Measurements from ENCODE around the gene MTFMT.
"Not testable (repeated sequence)": the region's sequence is repeated elsewhere in the genome, so short reads cannot be mapped to it uniquely, and the experiment has no call there.

The MTFMT gene

DNA sequence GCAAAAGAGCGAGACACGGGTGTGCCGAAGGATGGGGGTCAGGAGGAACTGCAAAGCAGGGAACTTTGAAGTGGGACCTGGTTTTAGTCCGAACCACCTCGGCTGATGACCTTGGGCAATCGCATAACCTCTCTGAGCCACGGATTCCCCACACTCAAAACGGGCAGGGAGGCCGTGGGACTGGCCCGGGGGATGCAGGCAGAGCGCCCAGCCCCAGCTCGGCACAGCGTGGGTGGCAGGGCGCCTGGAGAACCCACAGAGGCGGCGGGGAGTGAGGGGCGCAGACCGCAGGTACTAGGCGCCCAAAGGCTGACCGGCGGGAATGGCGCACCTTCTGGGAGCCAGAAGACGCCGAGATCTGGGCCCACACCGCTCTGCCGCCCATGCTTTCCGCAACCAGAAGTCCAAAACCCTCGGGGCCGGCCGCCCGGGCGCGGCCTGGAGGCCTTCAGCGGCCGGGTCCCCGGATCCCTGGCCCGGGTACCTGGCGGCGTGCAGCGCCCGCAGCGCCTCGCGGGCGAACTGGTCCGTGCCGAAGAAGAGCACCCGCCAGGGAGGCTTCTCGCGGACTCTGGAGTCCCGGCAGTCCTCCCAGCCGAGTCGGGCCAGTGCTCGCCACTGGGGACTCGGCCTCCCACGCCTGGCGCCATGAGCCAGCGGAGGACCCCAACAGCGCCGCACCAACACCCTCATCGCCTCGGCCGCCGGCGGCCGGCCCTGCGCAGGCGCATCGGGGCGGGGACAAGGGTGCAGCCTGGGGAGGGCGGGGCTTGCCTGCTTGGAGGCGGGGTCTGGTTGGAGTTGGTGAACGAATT lies at the start of gene MTFMT:
Gene MTFMT (minus strand): TSS at position 719 of the 815 bp plus-strand sequence. CDS start 26 bp downstream, at position 693.
- peak; percentile 7 for DNase-seq

DNA sequence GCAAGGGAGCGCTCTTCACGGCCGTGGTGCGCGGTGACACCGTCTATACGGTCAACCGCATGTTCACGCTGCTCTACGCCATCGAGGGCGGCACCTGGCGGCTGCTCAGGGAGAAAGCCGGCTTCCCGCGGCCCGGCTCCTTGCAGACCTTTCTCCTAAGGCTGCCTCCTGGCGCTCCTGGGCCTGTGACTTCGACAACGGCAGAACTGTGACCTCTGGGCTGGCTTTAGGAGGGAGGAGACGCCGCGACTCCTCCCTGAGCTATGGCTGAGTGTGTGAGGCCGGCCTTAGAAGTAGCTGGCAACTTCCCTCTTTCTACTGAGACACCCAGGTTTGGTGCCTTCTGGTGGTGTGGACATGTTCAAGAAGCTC lies 48.5 kb upstream of the MTFMT start:
- DNase-seq = no peak

DNA sequence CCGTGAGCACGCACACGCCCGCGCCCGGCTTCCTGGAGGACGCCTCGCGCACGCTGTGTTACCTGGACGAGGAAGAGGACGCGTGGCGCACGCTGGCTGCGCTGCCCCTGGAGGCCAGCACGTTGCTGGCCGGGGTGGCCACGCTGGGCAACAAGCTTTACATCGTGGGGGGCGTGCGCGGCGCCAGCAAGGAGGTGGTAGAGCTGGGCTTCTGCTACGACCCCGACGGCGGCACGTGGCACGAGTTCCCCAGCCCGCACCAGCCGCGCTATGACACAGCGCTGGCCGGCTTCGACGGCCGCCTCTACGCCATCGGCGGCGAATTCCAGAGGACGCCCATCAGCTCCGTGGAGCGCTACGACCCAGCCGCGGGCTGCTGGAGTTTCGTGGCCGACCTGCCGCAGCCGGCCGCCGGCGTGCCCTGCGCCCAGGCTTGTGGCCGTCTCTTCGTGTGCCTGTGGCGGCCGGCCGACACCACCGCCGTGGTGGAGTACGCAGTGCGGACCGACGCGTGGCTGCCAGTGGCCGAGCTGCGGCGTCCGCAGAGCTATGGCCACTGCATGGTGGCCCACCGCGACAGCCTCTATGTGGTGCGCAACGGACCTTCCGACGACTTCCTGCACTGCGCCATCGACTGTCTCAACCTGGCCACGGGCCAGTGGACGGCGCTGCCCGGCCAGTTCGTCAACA lies 48.0 kb upstream of the MTFMT start:
- DNase-seq = no peak

DNA sequence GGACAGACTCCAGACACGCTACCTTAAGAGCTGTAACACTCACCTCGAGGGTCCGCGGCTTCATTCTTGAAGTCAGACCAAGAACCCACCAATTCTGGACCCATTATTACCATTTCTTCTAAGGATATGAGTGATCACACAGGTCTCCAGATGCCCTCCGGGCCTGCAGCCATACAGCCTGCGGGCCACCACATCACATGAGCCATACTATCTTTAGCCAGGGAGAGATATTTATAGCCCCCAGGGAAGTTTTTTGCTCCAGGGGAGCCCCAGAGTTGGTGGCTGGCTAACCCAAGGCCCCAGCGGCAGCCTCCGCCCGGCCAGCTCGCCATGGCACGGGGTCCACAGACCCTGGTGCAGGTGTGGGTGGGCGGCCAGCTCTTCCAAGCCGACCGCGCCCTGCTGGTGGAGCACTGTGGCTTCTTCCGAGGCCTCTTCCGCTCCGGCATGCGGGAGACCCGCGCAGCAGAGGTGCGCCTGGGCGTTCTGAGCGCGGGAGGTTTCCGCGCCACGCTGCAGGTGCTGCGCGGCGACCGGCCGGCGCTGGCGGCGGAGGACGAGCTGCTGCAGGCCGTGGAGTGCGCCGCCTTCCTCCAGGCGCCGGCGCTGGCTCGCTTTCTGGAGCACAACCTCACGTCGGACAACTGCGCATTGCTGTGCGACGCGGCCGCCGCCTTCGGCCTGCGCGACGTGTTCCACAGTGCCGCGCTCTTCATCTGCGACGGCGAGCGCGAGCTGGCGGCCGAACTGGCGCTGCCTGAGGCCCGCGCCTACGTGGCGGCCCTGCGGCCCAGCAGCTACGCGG lies 47.2 kb upstream of the MTFMT start, which contains the start of gene KBTBD13:
Gene KBTBD13 (plus strand): TSS at position 261 of the 805 bp plus-strand sequence. CDS start 70 bp downstream, at position 331.
- no peak for DNase-seq

DNA sequence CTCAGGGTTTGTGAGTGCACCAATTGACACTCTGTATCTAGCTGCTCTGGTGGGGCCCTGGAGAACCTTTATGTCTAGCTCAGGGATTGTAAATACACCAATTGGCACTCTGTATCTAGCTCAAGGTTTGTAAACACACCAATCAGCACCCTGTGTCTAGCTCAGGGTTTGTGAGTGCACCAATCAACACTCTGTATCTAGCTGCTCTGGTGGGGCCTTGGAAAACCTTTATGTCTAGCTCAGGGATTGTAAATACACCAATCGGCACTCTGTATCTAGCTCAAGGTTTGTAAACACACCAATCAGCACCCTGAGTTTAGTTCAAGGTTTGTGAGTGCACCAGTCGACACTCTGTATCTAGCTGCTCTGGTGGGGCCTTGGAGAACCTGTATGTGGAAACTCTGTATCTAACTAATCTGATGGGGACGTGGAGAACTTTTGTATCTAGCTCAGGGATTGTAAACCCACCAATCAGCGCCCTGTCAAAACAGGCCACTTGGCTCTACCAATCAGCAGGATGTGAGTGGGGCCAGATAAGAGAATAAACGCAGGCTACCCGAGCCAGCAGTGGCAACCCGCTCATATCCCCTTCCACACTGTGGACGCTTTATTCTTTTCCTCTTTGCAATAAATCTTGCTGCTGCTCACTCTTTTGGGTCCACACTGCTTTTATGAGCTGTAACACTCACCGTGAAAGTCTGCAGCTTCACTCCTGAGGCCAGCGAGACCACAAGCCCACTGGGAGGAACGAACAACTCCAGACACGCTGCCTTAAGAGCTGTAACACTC lies 46.4 kb upstream of the MTFMT start:
- DNase-seq = not testable (repeated sequence)

DNA sequence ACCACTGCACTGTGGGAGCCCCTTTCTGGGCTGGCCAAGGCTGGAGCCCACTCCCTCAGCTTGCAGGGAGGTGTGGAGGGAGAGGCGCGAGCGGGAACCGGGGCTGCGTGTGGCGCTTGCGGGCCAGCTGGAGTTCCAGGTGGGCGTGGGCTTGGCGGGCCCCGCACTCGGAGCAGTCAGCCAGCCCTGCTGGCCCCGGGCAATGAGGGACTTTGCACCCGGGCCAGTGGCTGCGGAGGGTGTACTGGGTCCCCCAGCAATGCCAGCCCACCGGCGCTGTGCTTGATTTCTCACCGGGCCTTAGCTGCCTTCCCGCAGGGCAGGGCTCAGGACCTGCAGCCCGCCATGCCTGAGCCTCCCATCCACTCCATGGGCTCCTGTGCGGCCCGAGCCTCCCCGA lies 45.5 kb upstream of the MTFMT start:
- not testable (repeated sequence) for DNase-seq

DNA sequence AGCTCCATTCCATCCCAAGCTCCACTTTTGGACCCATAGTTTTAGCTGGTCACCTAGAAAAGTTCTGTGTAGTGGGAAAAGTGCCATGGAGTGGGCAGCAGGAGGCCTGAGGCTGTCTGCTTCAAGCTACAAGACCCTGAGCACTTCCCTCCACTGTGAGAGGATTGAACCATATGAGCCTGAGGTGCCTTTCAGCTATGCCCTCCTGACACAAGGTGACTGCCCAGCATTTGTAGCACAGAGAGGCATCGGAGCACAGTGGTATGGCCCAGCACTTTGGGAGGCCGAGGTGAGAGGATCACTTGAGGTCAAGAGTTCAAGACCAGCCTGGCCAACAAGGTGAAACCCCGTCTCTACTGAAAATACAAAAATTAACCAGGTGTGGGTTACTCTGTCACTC lies 43.2 kb upstream of the MTFMT start:
- no peak for DNase-seq

DNA sequence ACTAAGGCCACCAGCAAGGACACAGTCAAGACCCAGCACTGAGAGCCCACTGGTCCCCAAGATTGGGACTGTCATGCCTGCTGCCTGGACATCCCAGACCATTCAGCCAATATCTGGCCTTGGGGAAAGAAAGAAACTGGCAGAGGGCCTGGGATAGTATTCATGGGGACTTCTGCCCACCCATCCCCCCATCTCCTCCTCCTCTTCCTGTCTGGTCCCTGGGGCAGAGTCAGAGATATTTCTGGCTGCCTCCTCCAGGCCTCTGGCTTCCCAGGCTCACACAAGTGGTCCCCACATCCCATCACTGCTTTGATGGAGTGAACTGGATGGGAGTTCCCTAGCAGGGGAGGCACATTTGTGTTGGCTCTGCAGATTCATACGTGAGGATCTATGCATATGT lies 42.6 kb upstream of the MTFMT start:
- DNase-seq = no peak

DNA sequence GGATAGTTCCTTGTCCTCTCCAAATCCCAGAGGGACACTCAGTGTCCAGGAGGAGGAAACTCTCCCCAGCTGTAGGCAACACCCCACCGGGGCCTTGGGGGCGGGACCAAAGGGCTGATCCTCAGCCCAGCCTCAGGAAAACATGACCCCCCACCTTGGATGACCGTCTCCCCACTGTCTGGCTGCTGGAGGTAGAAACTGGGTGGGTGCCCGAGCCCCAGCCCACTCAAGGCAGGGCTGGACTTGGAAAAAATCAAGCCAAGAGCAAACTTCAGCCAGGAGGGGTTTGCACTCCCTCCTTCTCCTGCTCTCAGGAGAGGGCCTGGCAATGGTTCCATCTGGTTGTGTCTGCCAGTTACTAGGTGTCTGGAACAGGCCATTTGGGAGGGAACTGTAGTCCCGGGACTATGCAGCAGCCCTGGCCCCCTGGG lies 42.0 kb upstream of the MTFMT start:
- DNase-seq = no peak

DNA sequence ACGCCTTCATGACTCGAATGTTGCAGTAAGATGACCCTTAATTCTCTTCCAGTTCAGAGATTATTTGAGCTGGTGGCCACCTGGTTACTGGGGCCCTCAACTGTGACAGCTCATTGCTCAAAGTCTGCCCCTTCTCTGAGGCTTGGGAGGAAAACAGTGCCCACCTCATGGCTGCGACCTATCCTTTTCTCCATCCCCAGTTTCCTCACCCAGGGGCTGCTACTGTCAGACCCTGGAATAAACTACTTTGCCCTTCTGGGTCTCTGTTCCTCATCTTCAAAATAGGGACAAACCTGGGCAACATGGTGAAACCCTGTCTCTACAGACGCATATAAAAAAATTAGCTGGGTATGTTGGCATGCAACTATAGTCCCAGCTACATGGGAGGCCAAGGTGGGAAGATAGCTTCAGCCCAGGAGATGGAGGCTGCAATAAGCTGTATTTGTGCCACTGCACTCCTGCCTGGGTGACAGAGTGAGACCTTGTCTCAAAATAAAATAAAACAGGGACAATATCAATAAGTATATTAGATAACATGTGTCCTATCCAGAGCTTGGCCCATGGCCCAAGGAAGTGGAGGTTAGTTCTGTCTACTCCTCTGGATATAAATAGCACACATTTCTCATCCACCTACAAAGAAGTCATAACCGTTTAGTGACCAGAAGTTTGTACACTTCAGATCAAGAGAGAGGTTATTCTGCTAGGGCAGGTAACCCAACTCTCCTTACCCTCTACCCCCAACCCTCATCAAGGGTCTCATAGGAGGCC lies 40.5 kb upstream of the MTFMT start:
- DNase-seq = no peak

DNA sequence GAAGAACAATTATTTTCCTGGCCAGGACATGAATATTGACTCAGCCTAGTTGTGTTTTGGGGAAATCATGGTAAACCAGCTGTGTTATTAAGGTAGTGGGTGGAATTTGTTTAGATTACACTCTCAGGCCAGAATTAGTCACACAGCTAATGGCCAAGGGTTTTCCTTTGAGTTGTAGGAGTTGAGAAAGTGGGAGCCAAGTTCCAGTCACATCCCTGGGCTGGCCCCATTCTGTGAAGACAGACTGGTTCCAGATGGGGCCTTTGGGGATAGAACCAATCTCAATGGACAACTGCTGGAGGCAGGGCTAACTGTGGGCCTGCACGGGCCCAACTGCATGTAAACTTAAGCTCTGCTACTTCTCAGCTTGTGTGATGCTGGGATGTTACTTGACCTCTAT lies 39.7 kb upstream of the MTFMT start:
- DNase-seq = no peak

DNA sequence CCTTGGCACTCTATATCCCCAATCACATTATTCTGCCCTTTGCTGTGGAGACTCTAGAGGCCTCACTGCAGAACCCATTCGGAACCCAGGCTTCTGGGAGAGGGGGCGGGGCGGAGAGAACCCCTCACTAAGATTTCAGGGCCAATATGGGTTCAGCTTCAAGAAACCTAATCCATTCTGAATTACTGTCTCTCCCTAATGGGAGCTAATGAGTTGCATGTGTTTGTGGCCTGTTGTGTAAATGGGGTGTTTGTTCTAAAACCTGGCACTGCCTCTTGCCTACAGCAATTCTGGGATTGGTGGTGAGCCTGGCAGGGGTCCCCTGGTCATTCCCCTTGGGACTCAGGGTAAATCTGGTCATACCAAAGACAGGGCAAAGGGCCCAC lies 39.0 kb upstream of the MTFMT start:
- DNase-seq = no peak

DNA sequence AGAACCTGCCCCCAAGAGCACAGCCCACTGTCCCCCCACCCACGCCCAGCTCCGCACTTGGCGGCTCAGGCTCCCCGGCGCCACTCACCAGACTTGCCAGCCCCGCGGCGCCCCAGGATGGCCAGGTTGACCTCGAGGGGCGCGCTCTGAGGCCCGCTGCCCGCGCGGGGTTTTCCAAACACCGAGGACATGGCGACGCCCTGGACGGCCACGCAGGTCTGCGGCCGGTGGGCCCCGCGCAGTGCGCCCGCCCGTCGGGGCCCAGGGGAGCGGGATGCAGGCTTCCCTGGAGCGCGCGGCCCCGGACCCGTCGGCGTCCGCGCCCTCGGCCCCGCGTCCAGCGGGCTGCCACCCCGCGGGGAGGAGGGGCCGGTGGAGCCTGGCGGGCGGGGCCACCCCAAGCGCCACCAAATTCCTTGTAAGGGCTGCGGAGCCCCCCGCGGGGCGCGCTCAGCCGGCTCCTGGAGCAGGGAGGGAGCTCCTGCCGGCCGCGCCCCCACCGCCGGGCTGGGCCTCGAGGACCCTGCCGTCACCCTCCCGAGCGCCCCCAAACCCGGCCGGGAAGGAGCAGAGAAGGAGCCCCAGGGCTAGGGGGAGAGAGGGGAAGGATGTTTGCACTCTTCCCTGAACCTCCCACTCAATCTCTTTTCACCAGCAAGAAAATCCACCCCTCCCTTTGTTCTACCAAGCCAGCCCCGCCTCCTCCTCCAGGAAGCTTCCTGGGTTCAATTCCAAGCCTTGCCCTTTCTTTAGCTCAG lies 38.4 kb upstream of the MTFMT start, which contains the start of gene RASL12:
Gene RASL12 (minus strand): TSS at position 347 of the 758 bp plus-strand sequence. CDS start 156 bp downstream, at position 191.
- no peak for DNase-seq

DNA sequence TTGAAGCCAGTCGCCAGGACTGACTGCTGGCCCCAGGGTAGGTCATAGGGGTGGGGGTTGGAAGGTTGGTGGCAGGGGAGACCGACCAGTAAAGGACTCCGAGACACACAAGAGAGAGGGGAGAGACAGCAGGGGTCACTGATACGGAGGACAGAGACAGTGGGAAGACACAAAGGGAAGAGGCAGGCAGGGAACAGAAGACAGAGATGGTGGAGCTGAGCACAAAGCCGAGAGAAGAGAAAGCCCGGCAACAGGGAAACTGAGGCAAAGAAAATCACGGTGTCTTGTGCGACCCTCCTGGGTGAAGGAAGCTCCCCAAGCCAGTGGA lies 37.8 kb upstream of the MTFMT start:
- no peak for DNase-seq

DNA sequence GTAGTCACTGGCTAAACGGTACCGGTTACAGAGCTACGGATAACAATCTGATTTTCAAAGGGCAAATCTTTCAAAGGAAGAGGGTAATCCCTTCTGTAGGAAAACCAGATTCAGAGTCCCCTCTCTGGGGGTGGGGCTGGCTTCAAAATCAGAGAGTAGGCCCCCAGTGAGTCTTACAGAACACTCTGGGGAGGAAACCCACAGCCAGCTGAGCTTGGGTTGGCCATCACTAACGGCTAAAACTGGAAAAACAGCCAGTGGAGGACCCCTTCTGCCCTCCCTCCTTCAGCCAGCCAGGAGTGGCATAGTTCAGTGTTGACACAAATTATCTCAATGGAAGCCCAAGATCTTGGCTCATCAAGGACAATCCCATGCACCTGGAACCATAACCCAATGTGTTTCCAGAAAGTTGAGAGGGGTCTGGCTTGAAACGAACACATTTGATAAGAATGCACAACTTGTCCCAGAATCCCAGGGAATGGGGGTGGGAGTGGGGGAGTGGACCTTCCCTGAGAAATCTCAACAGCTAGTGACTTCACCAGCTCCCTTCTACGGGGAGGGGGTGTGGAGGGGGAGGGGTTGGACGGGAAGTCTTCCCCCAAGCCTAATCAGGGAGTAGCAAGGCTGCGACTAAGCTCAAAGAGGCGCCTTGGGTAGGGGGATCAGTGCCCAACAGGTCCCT lies 37.3 kb upstream of the MTFMT start:
- no peak for DNase-seq

DNA sequence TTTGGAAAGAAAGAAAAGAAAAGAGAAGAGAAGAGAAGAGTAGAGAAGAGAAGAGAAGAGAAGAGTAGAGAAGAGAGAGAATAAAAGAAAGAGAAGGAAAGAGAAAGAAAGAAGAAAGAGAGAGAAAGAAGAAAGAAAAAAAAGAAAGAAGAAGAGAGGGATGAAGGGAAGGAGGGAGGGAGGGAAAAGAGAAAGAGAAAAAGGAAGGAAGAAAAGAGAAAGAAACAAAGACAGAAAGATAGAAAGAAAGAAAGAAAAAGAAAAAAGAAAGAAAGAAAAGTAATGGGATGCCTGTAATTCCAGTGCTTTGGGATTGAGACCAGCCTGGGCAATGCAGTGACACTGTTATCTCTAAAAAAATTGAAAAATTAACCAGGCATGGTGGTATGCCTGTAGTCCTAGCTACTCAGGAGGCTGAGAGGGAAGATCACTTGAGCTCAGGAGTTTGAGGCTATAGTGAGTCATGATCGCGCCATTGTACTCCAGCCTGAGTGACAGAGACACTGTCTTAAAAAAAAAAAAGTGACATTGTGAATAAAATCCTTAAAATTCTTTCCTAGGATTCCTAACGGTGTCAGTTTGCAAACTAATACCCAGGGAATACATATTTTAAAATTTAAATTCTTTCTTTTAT lies 36.7 kb upstream of the MTFMT start:
- DNase-seq = no peak

DNA sequence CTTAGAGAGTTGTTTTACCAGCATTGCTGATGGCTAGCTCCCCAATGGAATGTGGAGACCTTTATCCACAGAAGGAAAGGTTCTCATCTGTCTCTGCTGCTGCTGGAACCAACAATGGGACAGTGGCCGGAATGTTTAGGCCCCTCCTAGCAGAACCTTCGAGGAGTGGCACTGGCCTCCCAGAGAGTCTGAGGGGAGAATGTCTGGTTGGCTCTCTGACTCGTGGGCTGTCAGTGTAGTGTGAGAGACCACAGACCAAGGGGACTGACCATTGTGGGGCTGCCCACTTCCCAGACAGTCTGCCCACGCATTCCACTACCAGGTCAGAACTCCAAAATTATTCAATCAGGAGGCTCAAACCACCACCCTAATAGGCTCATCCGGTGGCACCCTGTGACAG lies 33.3 kb upstream of the MTFMT start:
- no peak for DNase-seq

DNA sequence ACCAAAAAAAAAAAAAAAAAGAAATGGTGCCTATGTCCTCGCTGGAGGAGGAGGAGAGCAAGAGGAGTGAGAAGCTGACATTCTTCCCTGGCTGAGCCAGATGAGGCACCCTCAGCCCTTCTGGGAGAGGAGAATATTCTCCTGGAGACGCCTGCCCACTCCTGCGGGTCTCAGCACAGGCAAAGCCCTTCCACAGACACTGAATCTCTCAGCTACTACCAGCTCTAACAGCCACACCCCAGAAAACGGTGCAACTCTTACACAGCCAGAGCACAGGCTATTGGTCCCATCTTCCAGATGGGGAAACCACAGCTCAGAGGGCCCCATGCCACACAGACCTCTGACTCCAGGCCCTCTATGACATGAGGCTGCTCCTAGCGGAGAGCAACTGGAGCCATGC lies 32.6 kb upstream of the MTFMT start:
- DNase-seq = no peak

DNA sequence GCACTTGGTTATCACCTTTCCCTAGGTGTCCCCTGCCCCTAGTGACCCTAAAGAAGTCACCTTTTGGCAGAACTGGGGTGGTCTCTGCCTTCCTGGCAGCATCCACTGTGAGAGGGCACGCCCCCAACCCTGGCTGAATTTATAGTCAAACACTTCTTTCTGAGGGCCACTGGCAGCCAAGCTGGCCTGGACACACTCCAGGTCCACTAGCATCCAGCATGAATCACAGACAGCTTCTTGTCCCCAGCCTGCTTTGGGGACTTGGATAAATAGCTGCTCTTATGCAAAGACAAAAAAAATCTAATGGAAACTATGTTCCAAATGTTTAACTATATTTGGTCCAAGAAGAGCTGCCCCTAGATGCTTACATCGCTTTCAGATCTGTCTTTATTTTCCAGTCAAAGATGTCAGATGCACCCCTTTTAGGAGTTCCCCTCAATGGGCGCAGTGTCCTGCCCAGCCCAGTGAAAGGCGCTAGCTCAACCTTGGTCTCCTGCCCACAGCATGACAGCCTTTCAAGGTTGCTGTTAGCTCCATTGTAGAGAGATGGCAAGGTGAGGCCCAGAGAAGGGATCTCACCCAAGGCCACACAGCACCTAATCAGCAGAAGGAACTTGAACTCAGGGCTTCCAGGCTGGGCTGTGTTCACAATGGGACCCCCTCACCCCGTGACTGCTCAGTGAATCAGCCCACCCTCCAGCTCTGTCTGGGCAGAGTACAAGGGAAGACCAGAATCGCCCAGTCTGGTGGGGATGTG lies 31.4 kb upstream of the MTFMT start:
- DNase-seq = no peak
